Measurements from ENCODE around the gene PXMP2.

The PXMP2 gene

GRCh38 chr12:132641811-132642650, 45.4 kb upstream of the PXMP2 start:
- in situ Hi-C loops (cut with HindIII; ENCODE audit: low pct_ligation_motif_present, low sequenced_read_pairs): no loop called here
- no peak for TF ChIP-seq CTCF (IDR thresholded peaks at IDR 0.05; ENCODE audit: low read depth, low read length, missing control alignments)
- no peak for DNase-seq
- Histone ChIP-seq H3K4me3 (ENCODE audit: low read depth, low read length) (no peak overlapping the region), H3K27ac (no peak overlapping the region), H3K36me3 (replicated peaks) (peaks cover 10% of the 10 kb centered on the region), H3K27me3 (replicated peaks) (no peaks in the 10 kb centered on the region)

GRCh38 chr12:132642846-132643835, 44.2 kb upstream of the PXMP2 start:
- no peak for DNase-seq
- in situ Hi-C loops (cut with HindIII; ENCODE audit: low pct_ligation_motif_present, low sequenced_read_pairs): no loop called here
- no peak for TF ChIP-seq CTCF (IDR thresholded peaks at IDR 0.05; ENCODE audit: low read depth, low read length, missing control alignments)
- no peaks in the 10 kb centered on the region for H3K27me3 ChIP-seq (replicated peaks)
- no peak overlapping the region for H3K4me3 ChIP-seq (ENCODE audit: low read depth, low read length)
- H3K36me3 ChIP-seq (replicated peaks): peaks cover 7% of the 10 kb centered on the region
- H3K27ac ChIP-seq: no peak overlapping the region

- no peak for TF ChIP-seq CTCF (IDR thresholded peaks at IDR 0.05; ENCODE audit: low read depth, low read length, missing control alignments)
- Histone ChIP-seq H3K4me3 (ENCODE audit: low read depth, low read length) (no peak overlapping the region), H3K36me3 (replicated peaks) (peaks cover 7% of the 10 kb centered on the region), H3K27me3 (replicated peaks) (no peaks in the 10 kb centered on the region), H3K27ac (no peak overlapping the region)
- in situ Hi-C loops (cut with HindIII; ENCODE audit: low pct_ligation_motif_present, low sequenced_read_pairs): no loop called here
- DNase-seq: no peak
Observed at GRCh38 chr12:132646850-132647249, 40.5 kb upstream of the PXMP2 start.

- no peak for TF ChIP-seq CTCF (IDR thresholded peaks at IDR 0.05; ENCODE audit: low read depth, low read length, missing control alignments)
- Histone ChIP-seq H3K4me3 (ENCODE audit: low read depth, low read length) (no peak overlapping the region), H3K27ac (no peak overlapping the region), H3K27me3 (replicated peaks) (no peaks in the 10 kb centered on the region), H3K36me3 (replicated peaks) (no peaks in the 10 kb centered on the region)
- in situ Hi-C loops (cut with HindIII; ENCODE audit: low pct_ligation_motif_present, low sequenced_read_pairs): no loop called here
- DNase-seq: no peak
Observed at GRCh38 chr12:132647858-132648257, 39.5 kb upstream of the PXMP2 start.

- Histone ChIP-seq H3K27me3 (replicated peaks) (no peaks in the 10 kb centered on the region), H3K36me3 (replicated peaks) (no peaks in the 10 kb centered on the region), H3K27ac (no peak overlapping the region), H3K4me3 (ENCODE audit: low read depth, low read length) (no peak overlapping the region)
- no peak for DNase-seq
- in situ Hi-C loops (cut with HindIII; ENCODE audit: low pct_ligation_motif_present, low sequenced_read_pairs): no loop called here
- no peak for TF ChIP-seq CTCF (IDR thresholded peaks at IDR 0.05; ENCODE audit: low read depth, low read length, missing control alignments)
Observed at GRCh38 chr12:132648616-132649225, 38.7 kb upstream of the PXMP2 start.
